Measurements from ENCODE around the gene POLL. TPM values are rescaled to one million over a fixed set of nuclear protein-coding genes. Genes with fewer than 3 reads are reported as not detected.

The POLL gene
- total RNA-seq, 2 donors from 2014 or later, result 23.3 to 33.9 TPM

DNA sequence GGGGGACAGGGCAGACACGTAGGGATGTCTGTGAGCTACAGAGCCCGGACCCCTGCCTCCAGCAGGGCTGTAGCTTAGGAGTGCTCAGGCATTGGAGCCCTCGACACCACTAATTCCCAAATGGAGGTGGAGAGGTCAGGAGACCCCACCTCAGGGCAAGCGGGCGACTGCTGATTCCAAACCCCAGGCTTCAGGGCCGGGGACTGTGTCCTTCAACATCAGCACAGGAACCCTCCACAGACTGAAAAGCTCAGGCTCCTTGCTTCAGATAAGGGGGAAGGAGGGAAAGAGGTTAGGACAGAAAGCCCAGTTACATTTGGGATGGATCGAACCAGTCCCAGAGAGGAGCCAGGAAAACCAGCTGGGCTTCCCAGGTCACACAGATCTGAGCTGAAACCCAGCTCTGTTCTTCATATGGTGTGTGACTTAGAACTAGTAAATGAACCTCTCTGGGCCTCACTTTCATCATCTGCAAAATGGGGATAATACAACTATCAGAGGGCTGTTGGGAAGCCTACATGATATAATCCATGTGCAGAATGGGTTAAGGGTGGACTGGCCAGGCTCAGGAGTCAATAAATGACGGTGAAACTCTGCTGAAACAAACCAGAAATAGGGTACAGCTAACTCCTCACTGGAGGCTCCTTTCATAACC, 16.7 kb downstream of the POLL start:
- no peak overlapping the region for H3K4me3 ChIP-seq
- no peaks in the 10 kb centered on the region for H3K36me3 ChIP-seq
- no peak for DNase-seq
- TF ChIP-seq, protein P1, sequence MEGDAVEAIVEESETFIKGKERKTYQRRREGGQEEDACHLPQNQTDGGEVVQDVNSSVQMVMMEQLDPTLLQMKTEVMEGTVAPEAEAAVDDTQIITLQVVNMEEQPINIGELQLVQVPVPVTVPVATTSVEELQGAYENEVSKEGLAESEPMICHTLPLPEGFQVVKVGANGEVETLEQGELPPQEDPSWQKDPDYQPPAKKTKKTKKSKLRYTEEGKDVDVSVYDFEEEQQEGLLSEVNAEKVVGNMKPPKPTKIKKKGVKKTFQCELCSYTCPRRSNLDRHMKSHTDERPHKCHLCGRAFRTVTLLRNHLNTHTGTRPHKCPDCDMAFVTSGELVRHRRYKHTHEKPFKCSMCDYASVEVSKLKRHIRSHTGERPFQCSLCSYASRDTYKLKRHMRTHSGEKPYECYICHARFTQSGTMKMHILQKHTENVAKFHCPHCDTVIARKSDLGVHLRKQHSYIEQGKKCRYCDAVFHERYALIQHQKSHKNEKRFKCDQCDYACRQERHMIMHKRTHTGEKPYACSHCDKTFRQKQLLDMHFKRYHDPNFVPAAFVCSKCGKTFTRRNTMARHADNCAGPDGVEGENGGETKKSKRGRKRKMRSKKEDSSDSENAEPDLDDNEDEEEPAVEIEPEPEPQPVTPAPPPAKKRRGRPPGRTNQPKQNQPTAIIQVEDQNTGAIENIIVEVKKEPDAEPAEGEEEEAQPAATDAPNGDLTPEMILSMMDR (IDR thresholded peaks at IDR 0.05), result no peak
- H3K9ac ChIP-seq (ENCODE audit: low read depth in 2 of 2, low read length in 2 of 2), result no peak overlapping the region
- no peak overlapping the region for H3K27ac ChIP-seq
- peaks cover 25% of the 10 kb centered on the region for H3K27me3 ChIP-seq
- H3K9me3 ChIP-seq, result no peaks in the 10 kb centered on the region
- intact Hi-C loops (cut with DNase I), result loop anchor here (5.0 kb wide), 1 partner anchor 299 kb away; no protein-coding TSS in a partner anchor
- peaks cover 10% of the 10 kb centered on the region for H3K4me1 ChIP-seq

DNA sequence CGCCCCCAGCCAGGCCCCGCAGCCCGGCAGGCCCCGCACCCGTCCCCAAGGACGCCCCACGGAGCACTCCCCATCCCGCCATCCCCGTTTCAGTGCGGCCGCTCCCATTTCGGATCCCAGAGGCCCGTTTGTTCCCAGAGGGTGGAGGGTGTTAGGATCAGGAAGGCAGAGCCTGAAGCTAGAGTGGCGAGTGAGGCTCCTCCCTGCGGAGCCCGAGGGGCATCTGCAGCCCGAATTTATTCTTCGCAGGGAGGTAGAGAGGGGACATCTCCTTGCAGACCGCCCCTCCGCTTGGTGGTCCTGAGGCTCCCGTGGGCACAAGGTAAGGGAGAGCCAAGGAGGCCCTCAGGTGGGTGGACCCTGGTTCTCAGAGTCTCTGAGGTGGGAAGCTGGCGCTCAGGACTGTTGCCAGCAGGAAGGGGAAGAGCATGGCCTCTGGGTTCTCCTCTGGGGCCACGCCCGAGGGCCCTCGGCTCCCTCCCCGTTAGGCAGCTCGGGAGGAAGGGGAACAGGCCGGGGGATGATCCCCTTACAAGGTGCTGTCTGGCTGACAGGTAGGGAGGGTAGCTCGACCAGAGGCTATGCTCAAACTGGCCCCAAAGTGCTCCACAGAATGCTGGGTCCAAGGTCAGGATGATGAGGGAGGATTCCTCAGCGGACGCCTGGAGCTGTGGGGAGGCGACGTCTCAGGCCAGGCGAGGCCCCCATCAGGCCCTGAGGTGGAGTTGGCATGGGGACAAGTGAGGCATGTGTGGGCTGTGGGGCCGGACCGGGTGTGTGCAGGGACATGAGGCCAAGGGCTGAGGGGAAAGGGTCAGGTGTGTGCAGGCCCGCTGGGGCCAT, 17.4 kb downstream of the POLL start:
- Histone ChIP-seq H3K9ac (ENCODE audit: low read depth in 2 of 2, low read length in 2 of 2) (peak overlapping the region; percentile 57 to 58), H3K27me3 (peaks cover 32% of the 10 kb centered on the region), H3K4me3 (peak overlapping the region; percentile 55), H3K27ac (no peak overlapping the region), H3K9me3 (no peaks in the 10 kb centered on the region), H3K4me1 (peaks cover 10% of the 10 kb centered on the region), H3K36me3 (no peaks in the 10 kb centered on the region)
- DNase-seq, result no peak
- TF ChIP-seq, protein P1 (IDR thresholded peaks at IDR 0.05), result peak; percentile 24
- intact Hi-C loops (cut with DNase I), result loop anchor here (5.0 kb wide), 1 partner anchor 298 kb away; no protein-coding TSS in a partner anchor

GRCh38 chr10:101569622-101570427, 18.2 kb downstream of the POLL start:
- Histone ChIP-seq H3K9me3 (no peaks in the 10 kb centered on the region), H3K27me3 (peaks cover 38% of the 10 kb centered on the region), H3K4me3 (peak overlapping the region; percentile 55), H3K4me1 (peaks cover 10% of the 10 kb centered on the region), H3K36me3 (no peaks in the 10 kb centered on the region), H3K27ac (no peak overlapping the region), H3K9ac (ENCODE audit: low read depth in 2 of 2, low read length in 2 of 2) (peak overlapping the region; percentile 63 to 66)
- TF ChIP-seq, protein P1 (IDR thresholded peaks at IDR 0.05), result peak; percentile 88
- DNase-seq, result peak; percentile 82
- intact Hi-C loops (cut with DNase I), result loop anchor here (2.0 to 10.0 kb wide), 3 partner anchors 125 to 357 kb away; no protein-coding TSS in a partner anchor

DNA sequence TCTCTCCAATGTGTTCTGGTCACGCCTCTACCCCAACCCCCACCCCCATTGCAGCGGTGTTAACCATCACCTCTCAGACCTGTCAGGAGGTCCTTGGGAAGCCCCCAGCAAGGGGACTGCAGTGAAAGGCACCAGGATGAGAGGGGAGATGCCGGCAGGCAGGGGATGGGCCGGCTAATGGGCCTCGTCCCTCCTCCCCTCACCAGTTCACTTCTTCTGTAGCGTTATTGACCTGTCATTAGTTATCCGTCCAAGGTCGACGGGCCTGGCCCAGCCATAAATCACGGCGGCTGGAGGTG, 18.8 kb downstream of the POLL start:
- H3K9ac ChIP-seq (ENCODE audit: low read depth in 2 of 2, low read length in 2 of 2), result no peak overlapping the region
- no peak overlapping the region for H3K27ac ChIP-seq
- no peaks in the 10 kb centered on the region for H3K36me3 ChIP-seq
- TF ChIP-seq, protein P1 (IDR thresholded peaks at IDR 0.05), result no peak
- intact Hi-C loops (cut with DNase I), result loop anchor here (2.0 to 10.0 kb wide), 2 partner anchors 124 to 356 kb away; no protein-coding TSS in a partner anchor
- H3K4me1 ChIP-seq, result peaks cover 10% of the 10 kb centered on the region
- peaks cover 44% of the 10 kb centered on the region for H3K27me3 ChIP-seq
- DNase-seq, result no peak
- H3K4me3 ChIP-seq, result no peak overlapping the region
- no peaks in the 10 kb centered on the region for H3K9me3 ChIP-seq
